OCI-LY3 (cell line): ENCODE data around the gene WDR83.

Experiments used
- H2AFZ ChIP-seq: fragments of 200-600, 300-600 bp; shearing (Covaris generic); 2 replicates; pipeline ENCODE4 v1.6.0; 2014; ENCODE audit warnings: antibody characterized with exemption, low read depth, low read length
- H3K27ac ChIP-seq: fragments of 200-600, 300-600 bp; sonication (generic); 2 replicates; pipeline ENCODE4 v1.5.1; 2014; ENCODE audit warnings: mild to moderate bottlenecking, low read length, moderate library complexity, mixed read lengths
- H3K27me3 ChIP-seq: fragments of 200-600, 300-600 bp; sonication (generic); 2 replicates; pipeline ENCODE4 v1.6.1; 2014; ENCODE audit warnings: low read depth, low read length, mixed read lengths
- H3K36me3 ChIP-seq: fragments of 200-600, 300-600 bp; sonication (generic); replicated peaks from 2 replicates; pipeline ENCODE3; 2014; ENCODE audit warnings: low read depth, low read length, mixed read lengths
- H3K4me1 ChIP-seq: fragments of 300-600, 200-600 bp; sonication (generic); 2 replicates; pipeline ENCODE4 v1.6.1; 2014; ENCODE audit warnings: low read length, mixed read lengths
- H3K4me2 ChIP-seq: fragments of 200-600, 300-600 bp; sonication (generic); 2 replicates; pipeline ENCODE4 v1.6.1; 2014; ENCODE audit warnings: low read length, mixed read lengths
- H3K4me3 ChIP-seq: fragments of 300-600, 200-600 bp; sonication (generic); 2 replicates; pipeline ENCODE4 v1.5.1; 2014; ENCODE audit warnings: antibody characterized with exemption, mild to moderate bottlenecking, low read length, moderate library complexity
- H3K79me2 ChIP-seq: fragments of 300-600, 200-600 bp; shearing (Covaris generic); 2 replicates; pipeline ENCODE4 v1.6.1; 2014; ENCODE audit warnings: mild to moderate bottlenecking, low read length, mixed read lengths
- H3K9ac ChIP-seq: fragments of 300-600, 200-600 bp; shearing (Covaris generic); 2 replicates; pipeline ENCODE4 v1.6.0; 2014; ENCODE audit warnings: mild to moderate bottlenecking, low read length, moderate library complexity
- H3K9me3 ChIP-seq: fragments of 200-600, 300-600 bp; shearing (Covaris generic); 2 replicates; pipeline ENCODE4 v1.6.1; 2014; ENCODE audit warnings: low read length, mixed read lengths; ENCODE audit not compliant: insufficient read depth
- H4K20me1 ChIP-seq: fragments of 200-600, 300-600 bp; sonication (generic); 2 replicates; pipeline ENCODE4 v1.6.1; 2016; ENCODE audit warnings: low read length, mixed read lengths; ENCODE audit not compliant: insufficient read depth
- EZH2phosphoT487 ChIP-seq: fragments of 200-600 bp; shearing (Covaris generic); IDR thresholded peaks from 2 replicates; pipeline ENCODE4 v1.6.1; 2018; ENCODE audit warnings: antibody characterized with exemption, mixed run types, low read depth
- TF ChIP-seq, protein P1 (sequence below): fragments of 200-600, 300-600 bp; sonication (generic); IDR thresholded peaks from 2 replicates; pipeline ENCODE4 v1.5.1; 2014; ENCODE audit warnings: antibody characterized with exemption, low read length, low read depth

Gene WDR83

DNA sequence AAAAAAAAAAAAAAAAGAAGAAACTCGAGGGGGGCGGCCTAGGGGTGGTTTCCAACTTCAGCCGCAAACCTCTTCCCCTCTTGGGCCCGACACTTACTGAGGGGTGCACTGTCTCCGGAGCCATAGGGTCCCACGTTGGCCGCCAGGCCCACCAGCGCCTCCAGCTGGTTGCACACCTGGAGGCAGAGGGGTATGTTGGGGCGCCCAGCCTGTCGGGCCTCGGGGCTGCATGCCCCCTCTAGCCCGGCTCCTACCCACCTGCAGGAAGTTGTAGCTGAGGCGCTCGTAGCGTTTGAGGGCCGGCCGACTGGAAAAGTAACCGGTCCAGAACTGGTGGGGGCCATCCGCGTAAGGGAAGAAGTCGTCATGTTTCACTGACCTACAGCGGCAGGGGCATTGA lies 8.6 kb upstream of the WDR83 start:
- no peak overlapping the region for H3K27ac ChIP-seq
- no peaks in the 10 kb centered on the region for H3K27me3 ChIP-seq
- peaks cover 68% of the 10 kb centered on the region for H3K36me3 ChIP-seq
- H3K4me2 ChIP-seq, result no peak overlapping the region
- H3K9ac ChIP-seq, result no peak overlapping the region
- H4K20me1 ChIP-seq, result peaks cover 14% of the 10 kb centered on the region
- TF ChIP-seq, protein P1, sequence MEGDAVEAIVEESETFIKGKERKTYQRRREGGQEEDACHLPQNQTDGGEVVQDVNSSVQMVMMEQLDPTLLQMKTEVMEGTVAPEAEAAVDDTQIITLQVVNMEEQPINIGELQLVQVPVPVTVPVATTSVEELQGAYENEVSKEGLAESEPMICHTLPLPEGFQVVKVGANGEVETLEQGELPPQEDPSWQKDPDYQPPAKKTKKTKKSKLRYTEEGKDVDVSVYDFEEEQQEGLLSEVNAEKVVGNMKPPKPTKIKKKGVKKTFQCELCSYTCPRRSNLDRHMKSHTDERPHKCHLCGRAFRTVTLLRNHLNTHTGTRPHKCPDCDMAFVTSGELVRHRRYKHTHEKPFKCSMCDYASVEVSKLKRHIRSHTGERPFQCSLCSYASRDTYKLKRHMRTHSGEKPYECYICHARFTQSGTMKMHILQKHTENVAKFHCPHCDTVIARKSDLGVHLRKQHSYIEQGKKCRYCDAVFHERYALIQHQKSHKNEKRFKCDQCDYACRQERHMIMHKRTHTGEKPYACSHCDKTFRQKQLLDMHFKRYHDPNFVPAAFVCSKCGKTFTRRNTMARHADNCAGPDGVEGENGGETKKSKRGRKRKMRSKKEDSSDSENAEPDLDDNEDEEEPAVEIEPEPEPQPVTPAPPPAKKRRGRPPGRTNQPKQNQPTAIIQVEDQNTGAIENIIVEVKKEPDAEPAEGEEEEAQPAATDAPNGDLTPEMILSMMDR, result 0 out of 2 replicates have a peak, but pooled peaks have one; percentile 6
- TF ChIP-seq EZH2phosphoT487, result no peak
- H3K4me3 ChIP-seq, result no peak overlapping the region
- H3K9me3 ChIP-seq, result no peaks in the 10 kb centered on the region
- H2AFZ ChIP-seq, result no peak overlapping the region
- H3K4me1 ChIP-seq, result no peaks in the 10 kb centered on the region
- peaks cover 26% of the 10 kb centered on the region for H3K79me2 ChIP-seq

DNA sequence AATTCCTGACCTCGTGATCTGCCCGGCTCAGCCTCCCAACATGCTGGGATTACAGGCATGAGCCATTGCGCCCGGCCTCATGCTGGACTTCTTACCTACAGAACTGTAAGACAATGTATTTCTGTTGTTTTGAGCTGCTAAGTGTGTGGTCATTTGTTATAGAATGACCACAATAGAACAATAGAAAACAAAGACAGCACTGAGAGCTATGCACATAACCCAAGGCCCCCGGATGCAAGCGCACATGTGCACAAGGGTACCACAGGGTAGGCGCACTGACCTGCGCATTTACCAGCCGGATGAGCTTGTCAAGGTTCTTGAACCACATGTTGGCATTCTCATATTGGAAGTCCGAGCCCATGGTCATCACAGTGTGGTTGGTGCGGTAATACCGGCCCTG lies 5.6 kb upstream of the WDR83 start:
- Histone ChIP-seq H3K79me2 (peaks cover 46% of the 10 kb centered on the region), H3K4me1 (peaks cover 15% of the 10 kb centered on the region), H3K27me3 (no peaks in the 10 kb centered on the region), H3K9me3 (no peaks in the 10 kb centered on the region), H3K4me2 (no peak overlapping the region), H4K20me1 (peaks cover 6% of the 10 kb centered on the region; the same call in 1 of the 2 replicates), H3K4me3 (no peak overlapping the region), H3K36me3 (peaks cover 73% of the 10 kb centered on the region), H3K9ac (no peak overlapping the region), H2AFZ (no peak overlapping the region), H3K27ac (no peak overlapping the region)
- TF ChIP-seq EZH2phosphoT487, result no peak
- TF ChIP-seq, protein P1, result no peak

DNA sequence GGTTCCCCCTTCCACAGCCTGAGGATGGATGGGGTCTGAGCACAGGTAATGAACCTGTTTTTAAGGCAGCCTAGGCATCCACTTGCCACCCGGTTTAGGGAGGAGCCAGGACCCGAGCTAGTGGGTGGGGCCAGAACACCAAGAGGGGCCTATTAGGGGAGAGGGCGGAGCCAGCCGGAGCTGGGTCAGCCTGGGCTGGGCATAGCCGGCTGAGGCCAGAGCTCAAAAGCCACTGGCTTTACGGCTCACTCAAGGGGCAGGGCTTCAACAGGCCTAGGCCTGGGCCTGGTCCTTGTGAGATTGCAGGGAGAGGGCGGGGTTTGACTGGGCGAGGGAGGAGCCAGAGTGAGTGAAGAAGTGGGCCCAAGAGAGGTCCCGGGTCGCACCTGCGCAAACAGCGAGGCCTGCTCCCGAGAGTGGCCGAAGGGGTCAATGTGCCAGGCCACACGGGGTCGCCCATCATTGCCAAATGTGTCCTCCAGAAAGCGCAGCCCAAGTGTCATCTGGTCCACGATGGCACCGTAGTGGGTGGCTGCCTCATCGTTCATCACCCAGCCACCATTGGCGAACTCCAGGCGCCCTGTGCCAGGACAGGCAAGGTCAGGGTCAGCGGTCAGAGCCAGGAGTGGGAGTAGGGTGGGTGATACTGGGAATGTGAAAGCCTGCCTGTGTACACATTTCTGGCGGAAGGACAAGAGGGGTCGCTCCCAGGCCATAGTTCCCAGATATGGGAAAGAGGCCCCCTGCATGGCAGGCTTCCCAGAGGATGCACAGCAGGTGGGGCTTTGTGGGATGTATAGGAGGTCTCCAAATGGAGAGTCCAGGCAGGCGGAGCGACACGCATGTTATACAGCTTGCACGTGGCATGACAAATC lies 2.0 kb upstream of the WDR83 start:
- H3K4me1 ChIP-seq, result peaks cover 30% of the 10 kb centered on the region
- peak overlapping the region; percentile 91 for H3K4me3 ChIP-seq
- peak overlapping the region; percentile 83 for H3K4me2 ChIP-seq
- H3K27ac ChIP-seq, result peak overlapping the region; percentile 85
- TF ChIP-seq EZH2phosphoT487, result no peak
- TF ChIP-seq, protein P1, result no peak
- no peak overlapping the region for H2AFZ ChIP-seq
- peak overlapping the region; percentile 56; the same call in 1 of the 2 replicates for H3K9ac ChIP-seq
- peaks cover 65% of the 10 kb centered on the region for H3K79me2 ChIP-seq
- H4K20me1 ChIP-seq, result no peaks in the 10 kb centered on the region
- H3K36me3 ChIP-seq, result peaks cover 45% of the 10 kb centered on the region
- H3K27me3 ChIP-seq, result no peaks in the 10 kb centered on the region
- no peaks in the 10 kb centered on the region for H3K9me3 ChIP-seq

DNA sequence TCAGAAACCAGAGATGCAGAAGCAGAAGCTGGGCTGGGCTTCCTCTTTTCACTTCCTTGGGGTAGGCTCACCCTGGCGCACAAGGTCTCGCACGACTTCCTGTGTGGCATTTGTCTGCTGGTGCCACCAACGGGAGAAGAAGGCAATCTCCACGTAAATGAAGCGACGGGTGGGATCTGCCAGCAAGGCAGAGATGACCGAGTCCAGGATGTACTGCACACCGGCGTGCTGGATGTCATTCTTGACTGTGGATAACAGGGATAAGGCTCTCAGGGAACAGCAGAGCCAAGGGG lies 1.4 kb upstream of the WDR83 start:
- peak overlapping the region; percentile 91 for H3K4me3 ChIP-seq
- H3K27ac ChIP-seq, result peak overlapping the region; percentile 85
- no peaks in the 10 kb centered on the region for H3K9me3 ChIP-seq
- peaks cover 33% of the 10 kb centered on the region for H3K4me1 ChIP-seq
- peaks cover 41% of the 10 kb centered on the region for H3K36me3 ChIP-seq
- no peak for TF ChIP-seq EZH2phosphoT487
- TF ChIP-seq, protein P1, result peak; percentile 19; the same call in 1 of the 2 replicates
- H4K20me1 ChIP-seq, result no peaks in the 10 kb centered on the region
- peaks cover 67% of the 10 kb centered on the region for H3K79me2 ChIP-seq
- peak overlapping the region; percentile 83 for H3K4me2 ChIP-seq
- H3K27me3 ChIP-seq, result no peaks in the 10 kb centered on the region
- H3K9ac ChIP-seq, result peak overlapping the region; percentile 97
- no peak overlapping the region for H2AFZ ChIP-seq
